ENCODE measurements around the gene CNTNAP4.

- TF ChIP-seq POLR2A (IDR thresholded peaks at IDR 0.05) (no peak), CTCF (IDR thresholded peaks at IDR 0.05) (no peak)
Measured at GRCh38 chr16:76573281-76573680, 296.1 kb downstream of the CNTNAP4 start.

Measured in prostate gland (tissue), 2 donors.